OCI-LY1 (cell line): ENCODE data around the gene ITGB3BP.

Experiments
- H2AFZ ChIP-seq: fragments of 200-600 bp; sonication (generic), shearing (Covaris generic); 2 replicates; pipeline ENCODE4 v1.6.0; 2014; ENCODE audit warnings: antibody characterized with exemption, mild to moderate bottlenecking, low read length
- H3F3A ChIP-seq: fragments of 200-600 bp; sonication (generic), shearing (Covaris generic); 2 replicates; pipeline ENCODE4 v1.6.0; 2014; ENCODE audit warnings: mild to moderate bottlenecking, antibody characterized with exemption, low read length, moderate library complexity; ENCODE audit not compliant: insufficient read depth
- H3K27ac ChIP-seq: fragments of 200-600 bp; sonication (generic); 2 replicates; pipeline ENCODE4 v1.5.1; 2014; ENCODE audit warnings: low read length, mixed run types, mild to moderate bottlenecking, low read depth; ENCODE audit not compliant: poor library complexity, severe bottlenecking
- H3K27me3 ChIP-seq: fragments of 200-600 bp; sonication (generic); 2 replicates; pipeline ENCODE4 v1.6.0; 2014; ENCODE audit warnings: antibody characterized with exemption, mild to moderate bottlenecking, low read length, moderate library complexity; ENCODE audit not compliant: insufficient read depth
- H3K36me3 ChIP-seq: fragments of 200-600 bp; sonication (generic); 2 replicates; pipeline ENCODE4 v1.6.1; 2014; ENCODE audit warnings: mild to moderate bottlenecking, antibody characterized with exemption, low read length, moderate library complexity, mixed read lengths; ENCODE audit not compliant: insufficient read depth
- H3K4me1 ChIP-seq: fragments of 200-600 bp; sonication (generic); 2 replicates; pipeline ENCODE4 v1.5.1; 2014; ENCODE audit warnings: mild to moderate bottlenecking, low read length, moderate library complexity; ENCODE audit not compliant: insufficient read depth, severe bottlenecking
- H3K4me2 ChIP-seq: fragments of 200-600 bp; sonication (generic), shearing (Covaris generic); 2 replicates; pipeline ENCODE4 v1.6.1; 2014; ENCODE audit warnings: low read length
- H3K4me3 ChIP-seq: fragments of 200-600 bp; sonication (generic); 2 replicates; pipeline ENCODE4 v1.5.1; 2014; ENCODE audit warnings: low read length, low read depth, mild to moderate bottlenecking, mixed read lengths; ENCODE audit not compliant: poor library complexity, severe bottlenecking
- H3K79me2 ChIP-seq: fragments of 200-600 bp; shearing (Covaris generic); 2 replicates; pipeline ENCODE4 v1.6.1; 2016; ENCODE audit warnings: mixed run types, low read length, mixed read lengths; ENCODE audit not compliant: insufficient read depth
- H3K9ac ChIP-seq: fragments of 200-600 bp; sonication (generic), shearing (Covaris generic); 2 replicates; pipeline ENCODE4 v1.6.1; 2014; ENCODE audit warnings: mild to moderate bottlenecking, low read length, mixed read lengths
- H3K9me2 ChIP-seq: fragments of 200-600 bp; sonication (generic), shearing (Covaris generic); 2 replicates; pipeline ENCODE4 v1.6.1; 2014; ENCODE audit warnings: low read depth, mild to moderate bottlenecking, low read length, mixed read lengths
- H3K9me3 ChIP-seq: fragments of 200-600 bp; shearing (Covaris generic); 2 replicates; pipeline ENCODE4 v1.6.1; 2014; ENCODE audit warnings: low read length, mixed read lengths
- H4K20me1 ChIP-seq: fragments of 200-600 bp; sonication (generic), shearing (Covaris generic); 2 replicates; pipeline ENCODE4 v1.6.0; 2016; ENCODE audit warnings: mild to moderate bottlenecking, low read length; ENCODE audit not compliant: insufficient read depth
- CTCF ChIP-seq: fragments of 200-600 bp; sonication (generic), shearing (Covaris generic); IDR thresholded peaks from 2 replicates; pipeline ENCODE4 v1.5.1; 2017; ENCODE audit warnings: mild to moderate bottlenecking, antibody characterized with exemption, low read length, moderate library complexity, mixed read lengths
- EZH2 ChIP-seq: fragments of 200-600 bp; sonication (generic), shearing (Covaris generic); IDR thresholded peaks from 2 replicates; pipeline ENCODE4 v1.8.0; 2017; ENCODE audit warnings: borderline replicate concordance, mixed run types, mild to moderate bottlenecking, antibody characterized with exemption, low read length, moderate library complexity, mixed read lengths

Gene ITGB3BP

GRCh38 chr1:63537940-63538339, 14.9 kb upstream of the ITGB3BP start:
- Histone ChIP-seq H3K9ac (no peak overlapping the region), H2AFZ (no peak overlapping the region), H3K4me3 (no peak overlapping the region), H3K4me2 (no peak overlapping the region), H4K20me1 (no peaks in the 10 kb centered on the region), H3K36me3 (peaks cover 16% of the 10 kb centered on the region), H3K79me2 (no peaks in the 10 kb centered on the region), H3K27me3 (no peaks in the 10 kb centered on the region), H3K9me2 (no peaks in the 10 kb centered on the region), H3F3A (no peaks in the 10 kb centered on the region), H3K9me3 (no peaks in the 10 kb centered on the region), H3K4me1 (no peaks in the 10 kb centered on the region), H3K27ac (no peak overlapping the region)
- TF ChIP-seq CTCF: peak; percentile 52
- TF ChIP-seq EZH2: no peak

- TF ChIP-seq CTCF (no peak), EZH2 (no peak)
- Histone ChIP-seq H3K4me2 (no peak overlapping the region), H3K9ac (no peak overlapping the region), H3K9me3 (no peaks in the 10 kb centered on the region), H3K79me2 (no peaks in the 10 kb centered on the region), H3K4me1 (no peaks in the 10 kb centered on the region), H2AFZ (no peak overlapping the region), H3K4me3 (no peak overlapping the region), H3K27ac (no peak overlapping the region), H3K36me3 (peaks cover 20% of the 10 kb centered on the region), H3F3A (no peaks in the 10 kb centered on the region), H3K9me2 (no peaks in the 10 kb centered on the region), H4K20me1 (no peaks in the 10 kb centered on the region), H3K27me3 (no peaks in the 10 kb centered on the region)
Observed at GRCh38 chr1:63537006-63537405, 14.0 kb upstream of the ITGB3BP start.

- no peaks in the 10 kb centered on the region for H3K9me2 ChIP-seq
- no peaks in the 10 kb centered on the region for H3K4me1 ChIP-seq
- no peak overlapping the region for H3K4me3 ChIP-seq
- no peaks in the 10 kb centered on the region for H3F3A ChIP-seq
- H4K20me1 ChIP-seq: no peaks in the 10 kb centered on the region
- peaks cover 20% of the 10 kb centered on the region for H3K36me3 ChIP-seq
- no peaks in the 10 kb centered on the region for H3K27me3 ChIP-seq
- H3K27ac ChIP-seq: no peak overlapping the region
- H3K9me3 ChIP-seq: no peaks in the 10 kb centered on the region
- H3K9ac ChIP-seq: no peak overlapping the region
- H2AFZ ChIP-seq: no peak overlapping the region
- H3K4me2 ChIP-seq: no peak overlapping the region
- TF ChIP-seq CTCF (no peak), EZH2 (no peak)
- H3K79me2 ChIP-seq: no peaks in the 10 kb centered on the region
Observed at GRCh38 chr1:63534406-63534805, 11.4 kb upstream of the ITGB3BP start.
